HFFc6 (cell line): Measurements from ENCODE around the gene HSD17B8. TPM values are rescaled to one million over a fixed set of nuclear protein-coding genes. Genes with fewer than 3 reads are reported as not detected.

Experiments used
- DNase-seq: peaks from one replicate; pipeline ENCODE4 v3.0.0-alpha.2; 2018
- H3K27ac Mint-ChIP-seq: 2 replicates; pipeline ENCODE4 v1.8.0; 2020; ENCODE audit warnings: mild to moderate bottlenecking, mixed read lengths
- H3K27me3 Mint-ChIP-seq: 2 replicates; pipeline ENCODE4 v1.8.0; 2021; ENCODE audit warnings: mild to moderate bottlenecking, moderate library complexity, mixed read lengths; ENCODE audit not compliant: insufficient read depth
- H3K36me3 Mint-ChIP-seq: 2 replicates; pipeline ENCODE4 v1.8.0; 2021; ENCODE audit warnings: low read depth, mixed read lengths
- H3K4me1 Mint-ChIP-seq: 2 replicates; pipeline ENCODE4 v1.8.0; 2020; ENCODE audit warnings: low read depth, mixed read lengths
- H3K4me3 Mint-ChIP-seq: 2 replicates; pipeline ENCODE4 v1.8.0; 2020; ENCODE audit warnings: mild to moderate bottlenecking, moderate library complexity, mixed read lengths
- H3K9me3 Mint-ChIP-seq: 2 replicates; pipeline ENCODE4 v1.8.0; 2020; ENCODE audit warnings: mild to moderate bottlenecking, mixed read lengths
- total RNA-seq, 6 experiments: library from RNA; stranded (reverse); fragmentation: NEBNext Ultra II Directional; extraction: Animal tissue kit (Norgen Biotek cat#: 25700); gene quantifications; 2 replicates in 1 of 6; 3 replicates in 5 of 6; pipeline ENCODE4 v1.2.3, GENCODE V29; 2021
- TF ChIP-seq, protein P1 (sequence below): fragments of 200-600 bp; sonication (generic); IDR thresholded peaks from 2 replicates; pipeline ENCODE4 v1.5.0; 2021; ENCODE audit warnings: antibody characterized with exemption, mild to moderate bottlenecking

Gene HSD17B8
- total RNA-seq, 6 experiments from 2014 or later = 0.39 to 1.2 (median 0.73) TPM

GRCh38 chr6:33177552-33178446 is 26.7 kb upstream of the HSD17B8 start:
- no peak overlapping the region for H3K27ac Mint-ChIP-seq
- TF ChIP-seq, protein P1, sequence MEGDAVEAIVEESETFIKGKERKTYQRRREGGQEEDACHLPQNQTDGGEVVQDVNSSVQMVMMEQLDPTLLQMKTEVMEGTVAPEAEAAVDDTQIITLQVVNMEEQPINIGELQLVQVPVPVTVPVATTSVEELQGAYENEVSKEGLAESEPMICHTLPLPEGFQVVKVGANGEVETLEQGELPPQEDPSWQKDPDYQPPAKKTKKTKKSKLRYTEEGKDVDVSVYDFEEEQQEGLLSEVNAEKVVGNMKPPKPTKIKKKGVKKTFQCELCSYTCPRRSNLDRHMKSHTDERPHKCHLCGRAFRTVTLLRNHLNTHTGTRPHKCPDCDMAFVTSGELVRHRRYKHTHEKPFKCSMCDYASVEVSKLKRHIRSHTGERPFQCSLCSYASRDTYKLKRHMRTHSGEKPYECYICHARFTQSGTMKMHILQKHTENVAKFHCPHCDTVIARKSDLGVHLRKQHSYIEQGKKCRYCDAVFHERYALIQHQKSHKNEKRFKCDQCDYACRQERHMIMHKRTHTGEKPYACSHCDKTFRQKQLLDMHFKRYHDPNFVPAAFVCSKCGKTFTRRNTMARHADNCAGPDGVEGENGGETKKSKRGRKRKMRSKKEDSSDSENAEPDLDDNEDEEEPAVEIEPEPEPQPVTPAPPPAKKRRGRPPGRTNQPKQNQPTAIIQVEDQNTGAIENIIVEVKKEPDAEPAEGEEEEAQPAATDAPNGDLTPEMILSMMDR = no peak
- DNase-seq = no peak
- peaks cover 23% of the 10 kb centered on the region for H3K27me3 Mint-ChIP-seq
- no peak overlapping the region for H3K4me3 Mint-ChIP-seq
- H3K9me3 Mint-ChIP-seq = no peaks in the 10 kb centered on the region
- peaks cover under 1% of the 10 kb centered on the region; the same call in 1 of the 2 replicates for H3K4me1 Mint-ChIP-seq
- H3K36me3 Mint-ChIP-seq = peaks cover 2% of the 10 kb centered on the region; the same call in 1 of the 2 replicates

- Mint-ChIP-seq H3K4me1 (peaks cover 10% of the 10 kb centered on the region; the same call in 1 of the 2 replicates), H3K27me3 (peaks cover 21% of the 10 kb centered on the region), H3K36me3 (peaks cover 7% of the 10 kb centered on the region; the same call in 1 of the 2 replicates), H3K4me3 (no peak overlapping the region), H3K27ac (no peak overlapping the region), H3K9me3 (no peaks in the 10 kb centered on the region)
- TF ChIP-seq, protein P1 = no peak
- DNase-seq = no peak
Observed at GRCh38 chr6:33178755-33179475, 25.5 kb upstream of the HSD17B8 start.

GRCh38 chr6:33181141-33181540 is 23.3 kb upstream of the HSD17B8 start:
- Mint-ChIP-seq H3K27me3 (peaks cover 8% of the 10 kb centered on the region), H3K4me1 (peaks cover 10% of the 10 kb centered on the region; the same call in 1 of the 2 replicates), H3K27ac (no peak overlapping the region), H3K4me3 (no peak overlapping the region), H3K9me3 (no peaks in the 10 kb centered on the region), H3K36me3 (peaks cover 7% of the 10 kb centered on the region; the same call in 1 of the 2 replicates)
- TF ChIP-seq, protein P1 = no peak
- no peak for DNase-seq

GRCh38 chr6:33183071-33183683 is 21.3 kb upstream of the HSD17B8 start:
- Mint-ChIP-seq H3K4me1 (peaks cover 10% of the 10 kb centered on the region; the same call in 1 of the 2 replicates), H3K27ac (no peak overlapping the region)

GRCh38 chr6:33185190-33185589 is 19.3 kb upstream of the HSD17B8 start:
- no peaks in the 10 kb centered on the region for H3K9me3 Mint-ChIP-seq
- peaks cover 12% of the 10 kb centered on the region for H3K27me3 Mint-ChIP-seq
- no peak overlapping the region for H3K4me3 Mint-ChIP-seq
- TF ChIP-seq, protein P1 = no peak
- no peak overlapping the region for H3K27ac Mint-ChIP-seq
- peaks cover 10% of the 10 kb centered on the region; the same call in 1 of the 2 replicates for H3K4me1 Mint-ChIP-seq
- DNase-seq = no peak
- H3K36me3 Mint-ChIP-seq = peaks cover 7% of the 10 kb centered on the region; the same call in 1 of the 2 replicates

More at GRCh38 chr6:33183071-33183683, 21.3 kb upstream of the HSD17B8 start:
- H3K4me3 Mint-ChIP-seq = no peak overlapping the region
- DNase-seq = no peak
- no peaks in the 10 kb centered on the region for H3K9me3 Mint-ChIP-seq
- peaks cover 11% of the 10 kb centered on the region for H3K27me3 Mint-ChIP-seq
- H3K36me3 Mint-ChIP-seq = peaks cover 7% of the 10 kb centered on the region; the same call in 1 of the 2 replicates
- TF ChIP-seq, protein P1 = no peak
